ACHN (cell line): ENCODE results near the gene SYT6.

Experiments used
- DNase-seq: peaks from one replicate; pipeline ENCODE4 v3.0.0-alpha.2; 2015
- in situ Hi-C: cut with HindIII; loops from 2 replicates; pipeline ENCODE4 v1.10.0; 2017; ENCODE audit warnings: low sequenced_read_pairs, low pct_ligation_motif_present, low pct_unique_long_range_greater_than_20kb

SYT6 gene

DNA sequence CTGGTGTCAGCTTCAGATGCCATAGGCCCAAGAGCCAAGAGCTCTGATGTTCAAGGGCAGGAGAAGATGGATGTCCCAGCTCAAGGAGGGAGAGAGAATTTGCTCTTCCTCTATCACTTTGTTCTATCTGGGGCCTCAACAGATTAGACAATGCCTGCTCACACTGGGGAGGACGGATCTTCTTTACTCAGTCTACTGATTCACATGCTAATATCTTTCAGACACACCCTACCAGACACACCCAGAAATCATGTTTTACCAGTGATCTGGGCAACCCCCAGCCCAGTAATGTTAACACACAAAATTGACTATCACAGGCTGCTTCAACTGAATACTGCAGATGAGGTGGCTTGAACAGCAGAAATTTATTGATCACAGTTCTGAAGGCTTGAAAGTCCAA lies 105.4 kb downstream of the SYT6 start:
- no peak for DNase-seq
- in situ Hi-C loops, result no loop called here

DNA sequence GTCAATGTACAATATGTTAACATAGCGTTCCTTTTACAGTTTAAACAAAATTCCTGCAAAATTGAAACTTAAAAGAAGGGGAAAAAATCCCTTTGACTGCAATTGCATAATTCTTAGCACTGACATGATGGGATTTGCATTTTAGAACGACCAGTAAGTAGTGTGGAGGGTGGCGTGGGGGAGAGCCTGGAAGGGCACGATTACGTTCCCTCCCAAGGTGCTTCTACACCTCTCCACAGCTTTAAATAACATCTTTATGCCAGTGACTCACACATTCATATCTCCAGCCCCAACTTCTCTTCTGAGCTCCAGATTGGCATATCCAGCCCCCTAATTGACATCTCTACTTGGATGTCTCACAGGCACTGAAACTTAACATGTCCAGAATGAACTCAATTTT lies 110.1 kb downstream of the SYT6 start:
- no peak for DNase-seq
- in situ Hi-C loops, result no loop called here

DNA sequence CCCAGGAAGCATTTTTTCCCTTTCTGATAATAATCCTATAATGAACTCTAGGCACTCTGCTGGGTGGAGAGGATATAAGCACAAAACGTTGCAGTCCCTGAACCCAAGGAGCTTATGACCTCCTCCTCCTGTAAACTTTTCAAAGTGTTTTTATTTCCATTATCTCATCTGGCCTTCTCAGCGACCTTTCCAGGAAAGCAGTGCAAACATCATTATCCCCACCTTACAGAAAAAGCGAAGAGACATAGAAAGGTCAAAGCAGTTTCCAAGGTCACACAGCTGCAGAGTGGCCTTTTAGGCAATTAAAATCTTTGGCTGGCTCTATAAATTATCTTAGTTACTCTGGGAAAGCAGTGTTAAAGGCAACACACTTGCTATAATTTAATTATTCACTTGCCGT lies 110.6 kb downstream of the SYT6 start:
- DNase-seq, result no peak
- in situ Hi-C loops, result no loop called here

DNA sequence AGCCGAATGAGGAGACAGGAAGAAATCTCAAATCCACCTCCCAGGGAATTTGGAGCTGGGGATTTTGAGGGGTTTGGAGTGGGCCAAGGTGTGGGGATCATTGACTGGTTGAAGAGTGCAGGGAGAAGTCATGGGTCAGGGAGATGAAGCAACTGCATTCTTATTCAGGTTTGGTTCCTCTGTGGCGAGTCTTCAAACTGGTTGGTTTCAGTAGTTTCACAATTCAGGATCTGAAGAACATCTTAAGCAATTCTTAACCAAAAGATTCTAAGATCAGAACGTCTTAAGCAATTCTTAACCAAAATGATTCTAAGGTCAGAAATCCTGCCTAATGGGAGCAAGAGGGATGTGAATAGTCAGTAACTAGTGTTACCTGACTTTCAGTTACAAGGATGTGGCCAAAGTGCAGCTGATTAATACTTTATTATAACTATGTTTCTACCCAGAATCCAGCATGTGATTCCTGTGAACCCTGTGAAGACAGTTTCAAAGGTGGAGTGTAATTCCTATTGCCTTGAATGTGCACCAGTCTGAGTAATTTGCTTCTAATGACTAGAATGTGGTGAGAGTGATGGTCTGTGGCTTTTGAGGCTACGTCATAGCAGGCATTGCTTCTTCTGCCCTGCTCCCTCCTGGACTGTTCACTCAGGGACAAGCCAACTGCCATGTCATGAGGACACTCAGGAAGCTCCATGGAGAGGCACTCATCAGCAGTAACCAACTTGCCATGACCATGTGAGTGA lies 113.2 kb downstream of the SYT6 start:
- DNase-seq, result no peak
- in situ Hi-C loops, result no loop called here
